ENCODE data around the gene MRFAP1L1.

Gene MRFAP1L1

DNA sequence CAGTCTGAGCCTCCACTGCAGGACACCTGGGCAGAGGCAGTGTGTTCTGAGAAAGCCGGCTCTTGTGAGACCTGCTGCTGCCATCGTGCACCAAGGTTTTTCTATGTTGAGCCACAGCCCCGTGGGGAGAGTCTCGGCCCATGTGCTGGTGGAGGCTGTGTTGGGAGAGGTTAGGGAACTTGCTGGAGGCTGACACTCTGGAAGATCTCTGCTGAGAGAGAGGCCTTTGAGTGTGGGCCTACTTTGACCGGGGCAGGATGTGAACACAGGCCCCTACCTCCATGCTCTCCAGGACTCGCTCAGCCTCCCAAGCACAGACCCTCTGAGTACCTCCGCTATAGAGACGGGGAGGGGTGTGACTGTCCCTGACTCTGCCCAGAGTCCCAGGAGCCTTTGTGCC lies 17.3 kb downstream of the MRFAP1L1 start:
- DNase-seq = no peak
- Histone ChIP-seq H3K27me3 (replicated peaks) (no peaks in the 10 kb centered on the region), H3K36me3 (replicated peaks) (no peaks in the 10 kb centered on the region), H3K27ac (no peak overlapping the region), H3K4me3 (ENCODE audit: low read depth, low read length) (no peak overlapping the region)
- TF ChIP-seq, protein P1, sequence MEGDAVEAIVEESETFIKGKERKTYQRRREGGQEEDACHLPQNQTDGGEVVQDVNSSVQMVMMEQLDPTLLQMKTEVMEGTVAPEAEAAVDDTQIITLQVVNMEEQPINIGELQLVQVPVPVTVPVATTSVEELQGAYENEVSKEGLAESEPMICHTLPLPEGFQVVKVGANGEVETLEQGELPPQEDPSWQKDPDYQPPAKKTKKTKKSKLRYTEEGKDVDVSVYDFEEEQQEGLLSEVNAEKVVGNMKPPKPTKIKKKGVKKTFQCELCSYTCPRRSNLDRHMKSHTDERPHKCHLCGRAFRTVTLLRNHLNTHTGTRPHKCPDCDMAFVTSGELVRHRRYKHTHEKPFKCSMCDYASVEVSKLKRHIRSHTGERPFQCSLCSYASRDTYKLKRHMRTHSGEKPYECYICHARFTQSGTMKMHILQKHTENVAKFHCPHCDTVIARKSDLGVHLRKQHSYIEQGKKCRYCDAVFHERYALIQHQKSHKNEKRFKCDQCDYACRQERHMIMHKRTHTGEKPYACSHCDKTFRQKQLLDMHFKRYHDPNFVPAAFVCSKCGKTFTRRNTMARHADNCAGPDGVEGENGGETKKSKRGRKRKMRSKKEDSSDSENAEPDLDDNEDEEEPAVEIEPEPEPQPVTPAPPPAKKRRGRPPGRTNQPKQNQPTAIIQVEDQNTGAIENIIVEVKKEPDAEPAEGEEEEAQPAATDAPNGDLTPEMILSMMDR (IDR thresholded peaks at IDR 0.05; ENCODE audit: low read depth, low read length, missing control alignments) = no peak
- in situ Hi-C loops (cut with HindIII; ENCODE audit: low pct_ligation_motif_present, low sequenced_read_pairs) = no loop called here

DNA sequence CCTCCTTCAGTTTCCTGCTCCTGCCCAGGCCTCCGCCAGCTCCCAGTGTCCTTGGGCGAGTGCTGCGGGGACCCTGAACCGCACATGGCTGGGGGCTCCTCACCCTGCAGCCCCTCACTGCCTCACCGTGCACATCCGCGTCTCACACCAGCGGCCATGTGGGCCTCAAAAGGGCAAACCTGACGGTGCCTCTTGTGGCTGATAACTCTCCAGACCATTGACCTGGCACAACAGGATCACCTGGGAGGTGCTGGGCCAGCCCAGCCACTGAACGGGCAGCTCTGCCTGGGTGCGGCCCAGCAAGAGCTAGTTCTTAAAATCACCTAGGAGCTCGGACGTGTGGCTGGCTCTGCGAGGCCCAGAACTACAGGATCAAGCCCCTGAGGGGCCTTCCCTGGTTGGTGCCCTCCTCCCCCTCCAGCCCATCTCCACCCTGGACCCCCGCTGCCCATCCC lies 20.1 kb downstream of the MRFAP1L1 start:
- Histone ChIP-seq H3K4me3 (ENCODE audit: low read depth, low read length) (no peak overlapping the region), H3K27me3 (replicated peaks) (no peaks in the 10 kb centered on the region), H3K27ac (peak overlapping the region; percentile 71), H3K36me3 (replicated peaks) (no peaks in the 10 kb centered on the region)
- in situ Hi-C loops (cut with HindIII; ENCODE audit: low pct_ligation_motif_present, low sequenced_read_pairs) = no loop called here
- DNase-seq = no peak
- TF ChIP-seq, protein P1 (IDR thresholded peaks at IDR 0.05; ENCODE audit: low read depth, low read length, missing control alignments) = no peak

DNA sequence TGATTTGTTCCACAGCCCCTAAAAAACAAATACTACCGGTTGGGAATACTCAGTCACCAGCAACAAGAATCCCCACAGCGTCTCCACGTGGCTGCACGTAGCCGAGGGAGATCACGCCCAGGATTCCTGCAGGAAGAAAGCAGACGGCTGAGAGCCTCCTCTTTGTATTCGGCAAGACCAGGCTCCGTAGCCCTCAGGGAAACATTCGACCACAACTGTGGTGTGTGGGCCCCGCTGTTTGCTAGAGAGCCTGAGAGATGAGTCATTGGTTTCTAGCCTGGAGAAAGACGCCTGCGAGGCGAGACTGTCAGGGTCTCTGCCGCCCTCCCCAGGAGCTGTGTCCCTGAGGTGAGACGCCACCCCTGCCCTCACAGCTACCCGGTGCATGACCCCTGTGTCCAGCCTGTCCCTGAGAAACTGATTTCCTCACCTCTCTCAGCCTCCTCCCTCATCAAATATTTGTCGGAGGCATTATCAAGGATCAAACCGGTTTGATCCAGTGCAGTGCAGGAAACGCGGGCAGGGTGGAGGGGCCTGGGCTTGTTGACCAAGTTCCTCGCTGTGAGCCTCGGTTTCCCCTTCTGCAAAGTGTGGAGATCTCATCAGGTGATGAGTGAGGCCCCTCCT lies 20.7 kb downstream of the MRFAP1L1 start:
- Histone ChIP-seq H3K4me3 (ENCODE audit: low read depth, low read length) (no peak overlapping the region), H3K27me3 (replicated peaks) (no peaks in the 10 kb centered on the region), H3K36me3 (replicated peaks) (no peaks in the 10 kb centered on the region), H3K27ac (peak overlapping the region; percentile 71)
- DNase-seq = peak; percentile 96
- TF ChIP-seq, protein P1 (IDR thresholded peaks at IDR 0.05; ENCODE audit: low read depth, low read length, missing control alignments) = peak; percentile 32
- in situ Hi-C loops (cut with HindIII; ENCODE audit: low pct_ligation_motif_present, low sequenced_read_pairs) = no loop called here

DNA sequence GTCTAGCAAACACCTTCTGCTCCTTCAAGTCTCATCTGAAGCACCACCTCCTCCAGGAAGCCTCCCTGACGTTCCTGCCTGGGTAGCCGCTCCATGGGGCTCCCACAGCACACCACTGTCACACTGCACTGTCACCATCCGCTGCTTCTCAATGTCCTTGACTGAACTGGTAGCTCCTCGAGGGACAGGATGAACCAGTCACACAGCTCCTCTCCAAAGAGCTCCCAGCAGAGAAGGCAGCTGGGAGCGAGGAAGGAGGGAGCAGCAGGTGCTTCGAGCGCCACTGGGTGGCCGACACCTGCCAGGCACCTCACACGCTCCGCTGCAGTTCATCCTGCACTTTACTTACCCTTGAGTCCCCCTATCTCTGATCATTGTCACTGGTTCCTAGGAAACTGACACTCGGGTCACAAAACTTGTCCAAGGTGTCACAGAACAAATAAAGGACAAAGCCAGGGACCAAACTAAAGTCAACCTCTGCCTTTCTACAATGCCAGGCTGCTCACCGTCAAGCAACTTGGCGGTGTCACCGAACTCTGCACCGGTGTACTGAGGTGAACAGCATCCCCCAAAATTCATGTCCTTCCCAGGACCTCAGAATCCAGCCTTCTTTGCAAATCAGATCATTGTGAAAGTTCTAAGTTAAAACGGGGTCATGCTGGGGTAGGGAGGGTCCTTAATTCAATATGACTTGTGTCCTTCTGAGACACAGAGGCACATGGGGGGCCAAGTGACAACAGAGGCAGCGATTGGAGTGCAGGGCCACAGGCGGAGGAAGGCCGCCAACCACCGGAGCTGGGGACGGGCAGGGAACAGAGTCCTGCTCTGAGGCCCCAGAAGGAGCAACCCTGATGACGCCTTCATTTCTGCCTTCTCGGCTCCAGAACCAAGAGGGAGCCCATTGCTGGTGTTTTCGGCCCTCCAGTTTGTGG lies 21.5 kb downstream of the MRFAP1L1 start:
- TF ChIP-seq, protein P1 (IDR thresholded peaks at IDR 0.05; ENCODE audit: low read depth, low read length, missing control alignments) = no peak
- Histone ChIP-seq H3K27me3 (replicated peaks) (no peaks in the 10 kb centered on the region), H3K4me3 (ENCODE audit: low read depth, low read length) (no peak overlapping the region), H3K27ac (peak overlapping the region; percentile 71), H3K36me3 (replicated peaks) (no peaks in the 10 kb centered on the region)
- DNase-seq = no peak
- in situ Hi-C loops (cut with HindIII; ENCODE audit: low pct_ligation_motif_present, low sequenced_read_pairs) = no loop called here

DNA sequence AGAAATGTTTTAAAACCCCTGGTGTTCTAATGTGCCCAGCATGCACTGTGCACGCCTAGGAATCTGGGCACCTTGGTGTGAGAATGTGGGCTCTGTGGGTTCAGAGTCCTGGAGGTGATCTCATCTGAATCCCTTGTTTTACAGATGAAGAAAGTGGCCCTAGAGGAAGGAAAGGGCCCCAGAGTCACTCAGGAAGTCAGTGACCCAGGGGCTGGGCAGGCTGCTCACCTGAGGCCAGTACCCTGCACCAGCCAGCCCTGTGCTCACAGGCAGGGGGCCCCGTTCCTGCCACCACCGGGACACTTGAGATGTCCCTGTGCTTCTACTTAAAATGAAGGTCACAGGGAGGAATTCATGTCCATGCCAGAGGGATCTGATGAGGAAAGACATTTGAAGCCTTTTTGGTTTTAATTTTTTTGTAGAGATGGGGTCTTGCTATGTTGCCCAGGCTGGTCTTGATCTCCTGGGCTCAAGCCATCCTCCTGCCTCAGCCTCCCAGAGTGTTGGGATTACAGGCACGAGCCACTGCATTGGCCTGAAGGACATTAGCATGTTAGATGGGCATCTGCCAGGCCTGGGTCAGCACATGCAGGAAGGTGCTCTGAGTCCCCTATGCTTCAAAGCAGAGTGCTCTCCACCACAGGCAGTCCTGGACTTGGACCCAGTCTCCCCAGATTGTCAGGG lies 23.4 kb downstream of the MRFAP1L1 start:
- TF ChIP-seq, protein P1 (IDR thresholded peaks at IDR 0.05; ENCODE audit: low read depth, low read length, missing control alignments) = no peak
- Histone ChIP-seq H3K36me3 (replicated peaks) (no peaks in the 10 kb centered on the region), H3K27ac (no peak overlapping the region), H3K4me3 (ENCODE audit: low read depth, low read length) (no peak overlapping the region), H3K27me3 (replicated peaks) (no peaks in the 10 kb centered on the region)
- in situ Hi-C loops (cut with HindIII; ENCODE audit: low pct_ligation_motif_present, low sequenced_read_pairs) = no loop called here
- DNase-seq = no peak
